ENCODE results near the gene PTPRN.

DNA sequence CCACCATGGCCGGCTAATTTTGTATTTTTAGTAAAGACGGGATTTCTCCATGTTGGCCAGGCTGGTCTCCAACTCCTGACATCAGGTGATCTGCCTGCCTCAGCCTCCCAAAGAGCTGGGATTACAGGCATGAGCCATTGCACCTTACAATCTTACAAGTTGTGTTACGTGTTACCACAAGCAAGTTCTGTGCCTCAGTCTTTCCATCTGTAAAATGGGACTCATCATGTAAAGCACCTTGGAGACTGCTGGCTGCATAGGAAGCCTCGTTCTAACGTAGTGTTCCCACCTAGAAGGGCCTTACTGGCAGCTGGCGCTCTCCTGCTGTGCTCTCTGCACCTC, 20.0 kb downstream of the PTPRN start:
- TF ChIP-seq, protein P1, sequence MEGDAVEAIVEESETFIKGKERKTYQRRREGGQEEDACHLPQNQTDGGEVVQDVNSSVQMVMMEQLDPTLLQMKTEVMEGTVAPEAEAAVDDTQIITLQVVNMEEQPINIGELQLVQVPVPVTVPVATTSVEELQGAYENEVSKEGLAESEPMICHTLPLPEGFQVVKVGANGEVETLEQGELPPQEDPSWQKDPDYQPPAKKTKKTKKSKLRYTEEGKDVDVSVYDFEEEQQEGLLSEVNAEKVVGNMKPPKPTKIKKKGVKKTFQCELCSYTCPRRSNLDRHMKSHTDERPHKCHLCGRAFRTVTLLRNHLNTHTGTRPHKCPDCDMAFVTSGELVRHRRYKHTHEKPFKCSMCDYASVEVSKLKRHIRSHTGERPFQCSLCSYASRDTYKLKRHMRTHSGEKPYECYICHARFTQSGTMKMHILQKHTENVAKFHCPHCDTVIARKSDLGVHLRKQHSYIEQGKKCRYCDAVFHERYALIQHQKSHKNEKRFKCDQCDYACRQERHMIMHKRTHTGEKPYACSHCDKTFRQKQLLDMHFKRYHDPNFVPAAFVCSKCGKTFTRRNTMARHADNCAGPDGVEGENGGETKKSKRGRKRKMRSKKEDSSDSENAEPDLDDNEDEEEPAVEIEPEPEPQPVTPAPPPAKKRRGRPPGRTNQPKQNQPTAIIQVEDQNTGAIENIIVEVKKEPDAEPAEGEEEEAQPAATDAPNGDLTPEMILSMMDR (IDR thresholded peaks at IDR 0.05; ENCODE audit: low read depth, low read length, poor library complexity, severe bottlenecking), result no peak
- no peak for TF ChIP-seq EZH2phosphoT487 (IDR thresholded peaks at IDR 0.05; ENCODE audit: borderline replicate concordance, low read length)
